IPS-20b (cell line): ENCODE results near the gene CCNK.

Experiments used
- H3K27ac ChIP-seq: one replicate; pipeline ENCODE4 v1.5.1; 2013; ENCODE audit warnings: low read length
- H3K27me3 ChIP-seq: 2 replicates; pipeline ENCODE4 v1.6.1; 2013; ENCODE audit warnings: mild to moderate bottlenecking, low read length, inconsistent platforms; ENCODE audit not compliant: insufficient read depth
- H3K36me3 ChIP-seq: 2 replicates; pipeline ENCODE4 v1.6.1; 2013; ENCODE audit warnings: low read depth, mild to moderate bottlenecking, inconsistent platforms, low read length, moderate library complexity; ENCODE audit not compliant: insufficient read depth
- H3K4me1 ChIP-seq: 2 replicates; pipeline ENCODE4 v1.6.1; 2013; ENCODE audit warnings: mild to moderate bottlenecking, control low read depth, inconsistent platforms, low read length, moderate library complexity; ENCODE audit not compliant: insufficient read depth
- H3K4me3 ChIP-seq: 2 replicates; pipeline ENCODE4 v1.5.1; 2013; ENCODE audit warnings: mild to moderate bottlenecking, low read length, inconsistent platforms
- H3K9ac ChIP-seq: 2 replicates; pipeline ENCODE4 v1.6.1; 2013; ENCODE audit warnings: low read depth, mild to moderate bottlenecking, inconsistent platforms, low read length, moderate library complexity
- H3K9me3 ChIP-seq: 2 replicates; pipeline ENCODE4 v1.6.1; 2013; ENCODE audit warnings: mild to moderate bottlenecking, low read depth, low read length, inconsistent platforms; ENCODE audit not compliant: insufficient read depth

CCNK gene

GRCh38 chr14:99481745-99482099, 513 bp downstream of the CCNK start:
- Histone ChIP-seq H3K4me1 (peaks cover 13% of the 10 kb centered on the region), H3K4me3 (peak overlapping the region; percentile 97), H3K9me3 (no peaks in the 10 kb centered on the region), H3K36me3 (no peaks in the 10 kb centered on the region), H3K27me3 (no peaks in the 10 kb centered on the region), H3K27ac (peak overlapping the region; percentile 61), H3K9ac (peak overlapping the region; percentile 83)

DNA sequence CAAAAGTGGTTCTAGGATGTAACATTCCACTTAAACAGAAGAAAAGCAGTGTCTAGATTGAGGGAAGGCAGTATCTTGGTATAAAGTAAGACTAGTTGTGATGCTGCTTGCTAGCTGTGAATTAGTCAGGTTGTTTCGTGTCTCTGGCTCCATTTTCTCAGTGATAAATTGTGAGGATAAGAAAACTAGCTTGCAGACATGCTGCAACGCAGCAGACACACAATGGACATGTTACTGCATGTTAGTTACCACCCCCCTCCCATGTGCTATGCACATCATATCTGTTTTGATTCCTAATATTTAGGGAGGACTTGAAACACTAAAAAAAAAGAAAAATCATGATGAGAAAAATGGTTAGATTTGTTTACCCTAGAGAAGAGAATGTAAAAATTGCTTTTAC, 2.9 kb downstream of the CCNK start:
- no peak overlapping the region for H3K27ac ChIP-seq
- no peak overlapping the region for H3K9ac ChIP-seq
- H3K27me3 ChIP-seq = no peaks in the 10 kb centered on the region
- H3K4me3 ChIP-seq = no peak overlapping the region
- peaks cover 10% of the 10 kb centered on the region for H3K4me1 ChIP-seq
- H3K9me3 ChIP-seq = no peaks in the 10 kb centered on the region
- H3K36me3 ChIP-seq = no peaks in the 10 kb centered on the region

- no peaks in the 10 kb centered on the region for H3K27me3 ChIP-seq
- no peak overlapping the region for H3K4me3 ChIP-seq
- no peak overlapping the region for H3K27ac ChIP-seq
- H3K4me1 ChIP-seq = peaks cover 2% of the 10 kb centered on the region; the same call in 1 of the 2 replicates
- H3K9ac ChIP-seq = no peak overlapping the region
- peaks cover 81% of the 10 kb centered on the region for H3K36me3 ChIP-seq
- no peaks in the 10 kb centered on the region for H3K9me3 ChIP-seq
These were observed 16.1 kb downstream of the CCNK start for GRCh38 chr14:99497341-99497740.

DNA sequence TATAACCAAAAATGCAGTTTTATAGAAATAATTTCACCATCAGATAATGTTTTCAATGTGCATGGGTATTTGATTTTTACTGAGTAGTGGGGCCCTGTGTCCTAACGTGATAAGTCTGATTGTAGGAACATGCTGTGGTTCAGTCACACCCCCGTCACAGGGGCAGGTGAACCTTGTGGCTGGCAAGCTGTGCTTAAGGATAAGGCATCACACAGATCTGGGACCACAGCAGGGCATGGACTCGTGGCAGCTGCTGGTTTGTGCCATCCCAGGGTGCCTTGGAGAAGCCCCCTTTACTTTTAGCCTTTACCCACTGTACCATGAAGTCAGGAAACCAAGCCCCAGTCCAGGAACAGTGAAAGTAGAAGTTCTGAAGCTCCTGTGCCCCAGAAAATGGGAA, 16.7 kb downstream of the CCNK start:
- Histone ChIP-seq H3K9me3 (no peaks in the 10 kb centered on the region), H3K27ac (no peak overlapping the region), H3K4me3 (no peak overlapping the region), H3K4me1 (peaks cover 5% of the 10 kb centered on the region; the same call in 1 of the 2 replicates), H3K36me3 (peaks cover 81% of the 10 kb centered on the region), H3K27me3 (no peaks in the 10 kb centered on the region), H3K9ac (no peak overlapping the region)

- H3K36me3 ChIP-seq = peaks cover 87% of the 10 kb centered on the region
These were observed 21.8 kb downstream of the CCNK start for GRCh38 chr14:99502989-99503421.

GRCh38 chr14:99503848-99504453, 22.7 kb downstream of the CCNK start:
- H3K4me1 ChIP-seq = peaks cover 12% of the 10 kb centered on the region; the same call in 1 of the 2 replicates
- H3K27ac ChIP-seq = no peak overlapping the region
- H3K9ac ChIP-seq = peak overlapping the region; percentile 18; the same call in 1 of the 2 replicates
- H3K9me3 ChIP-seq = no peaks in the 10 kb centered on the region
- H3K36me3 ChIP-seq = peaks cover 93% of the 10 kb centered on the region
- no peaks in the 10 kb centered on the region for H3K27me3 ChIP-seq
- no peak overlapping the region for H3K4me3 ChIP-seq

More at GRCh38 chr14:99502989-99503421, 21.8 kb downstream of the CCNK start:
- H3K27ac ChIP-seq = no peak overlapping the region
- H3K4me1 ChIP-seq = peaks cover 12% of the 10 kb centered on the region; the same call in 1 of the 2 replicates
- no peak overlapping the region for H3K4me3 ChIP-seq
- no peaks in the 10 kb centered on the region for H3K9me3 ChIP-seq
- H3K9ac ChIP-seq = peak overlapping the region; percentile 18; the same call in 1 of the 2 replicates
- no peaks in the 10 kb centered on the region for H3K27me3 ChIP-seq

DNA sequence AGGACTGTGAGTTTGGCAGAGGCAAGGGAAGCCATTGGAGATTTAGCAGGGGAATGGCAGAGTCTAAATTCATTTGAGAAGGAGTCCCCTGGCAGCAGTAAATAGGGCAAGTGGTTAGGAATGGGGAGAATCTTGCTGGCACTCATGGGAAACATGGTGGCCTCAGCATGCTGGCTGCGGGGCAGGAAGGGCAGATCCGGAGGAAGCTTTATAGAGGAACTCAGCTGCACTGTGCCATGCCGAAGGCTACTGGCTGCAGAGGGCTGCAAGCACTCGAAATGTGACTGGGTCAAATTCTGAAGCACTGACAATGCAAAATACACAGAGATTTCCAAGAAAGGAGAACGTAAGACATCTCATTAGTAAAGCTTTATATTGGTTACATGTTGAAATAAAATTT, 23.9 kb downstream of the CCNK start:
- H3K9me3 ChIP-seq = no peaks in the 10 kb centered on the region
- H3K36me3 ChIP-seq = peaks cover 98% of the 10 kb centered on the region
- H3K27ac ChIP-seq = no peak overlapping the region
- H3K4me1 ChIP-seq = peaks cover 12% of the 10 kb centered on the region; the same call in 1 of the 2 replicates
- H3K27me3 ChIP-seq = no peaks in the 10 kb centered on the region
- no peak overlapping the region for H3K9ac ChIP-seq
- H3K4me3 ChIP-seq = no peak overlapping the region

DNA sequence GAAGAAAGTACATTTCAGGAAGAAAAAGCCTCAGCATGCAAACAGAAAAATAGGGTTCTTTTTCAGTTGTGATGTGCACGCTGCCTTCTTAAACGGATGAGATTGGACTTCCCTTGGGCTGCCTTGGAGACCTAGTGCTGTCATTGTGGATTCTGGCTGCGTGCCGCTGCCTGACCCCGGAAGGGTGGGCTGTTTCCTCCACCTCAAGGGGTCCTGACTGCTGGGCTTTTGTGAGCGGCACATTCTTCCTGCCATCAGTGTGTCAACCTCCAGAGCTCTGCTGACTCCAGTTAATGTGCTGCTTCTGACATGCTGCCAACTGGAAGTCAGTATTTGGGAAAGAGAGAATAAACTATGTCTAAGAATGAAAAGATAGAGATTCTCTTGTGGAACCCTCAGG, 25.1 kb downstream of the CCNK start:
- H3K27me3 ChIP-seq = no peaks in the 10 kb centered on the region
- H3K4me1 ChIP-seq = peaks cover 12% of the 10 kb centered on the region; the same call in 1 of the 2 replicates
- no peaks in the 10 kb centered on the region for H3K9me3 ChIP-seq
- no peak overlapping the region for H3K27ac ChIP-seq
- H3K4me3 ChIP-seq = no peak overlapping the region
- no peak overlapping the region for H3K9ac ChIP-seq
- H3K36me3 ChIP-seq = peaks cover 93% of the 10 kb centered on the region

- Histone ChIP-seq H3K4me3 (no peak overlapping the region), H3K9ac (no peak overlapping the region), H3K36me3 (peaks cover 91% of the 10 kb centered on the region), H3K27me3 (no peaks in the 10 kb centered on the region), H3K9me3 (no peaks in the 10 kb centered on the region), H3K27ac (no peak overlapping the region), H3K4me1 (peaks cover 7% of the 10 kb centered on the region; the same call in 1 of the 2 replicates)
These were observed 26.8 kb downstream of the CCNK start for GRCh38 chr14:99507860-99508640.

DNA sequence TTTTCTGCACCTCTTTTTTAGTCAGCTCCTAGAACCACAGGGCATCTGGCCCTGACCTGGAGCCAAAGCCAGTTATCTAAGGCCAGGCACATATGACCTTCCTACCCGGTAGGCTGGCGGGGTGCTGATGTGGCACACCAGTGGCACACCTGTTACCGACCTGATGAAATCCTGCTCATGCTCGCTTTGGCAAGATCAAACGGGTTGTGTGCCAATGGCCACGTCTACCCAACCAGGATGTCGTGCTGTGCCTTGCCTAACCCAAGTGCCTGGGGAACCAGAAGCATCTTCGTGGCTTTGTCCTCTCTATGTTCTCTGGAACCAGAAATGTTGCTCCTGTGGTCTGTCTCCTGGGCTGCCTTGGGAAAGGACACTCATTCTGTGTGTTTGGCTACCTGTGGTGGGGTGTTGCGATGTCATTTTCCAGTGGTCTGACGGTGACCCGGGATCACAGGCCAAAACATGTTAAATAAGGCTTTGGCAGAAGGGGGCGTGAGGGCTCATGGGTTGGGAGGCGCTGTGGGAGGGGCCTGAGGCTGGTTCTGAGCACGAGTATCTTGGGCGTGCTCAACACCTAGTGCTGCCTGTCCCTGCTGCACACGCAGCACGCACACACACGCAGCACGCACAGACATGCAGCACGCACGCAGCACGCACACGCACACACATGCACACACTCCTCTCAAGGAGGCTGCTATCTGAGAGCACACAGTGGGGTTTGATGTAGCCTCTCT, 27.9 kb downstream of the CCNK start:
- no peaks in the 10 kb centered on the region; the same call in 1 of the 2 replicates for H3K4me1 ChIP-seq
- H3K27me3 ChIP-seq = no peaks in the 10 kb centered on the region
- no peak overlapping the region for H3K4me3 ChIP-seq
- H3K9me3 ChIP-seq = no peaks in the 10 kb centered on the region
- H3K9ac ChIP-seq = no peak overlapping the region
- no peak overlapping the region for H3K27ac ChIP-seq
- H3K36me3 ChIP-seq = peaks cover 82% of the 10 kb centered on the region

GRCh38 chr14:99509871-99510555, 28.8 kb downstream of the CCNK start:
- H3K4me1 ChIP-seq = no peaks in the 10 kb centered on the region
- no peak overlapping the region for H3K4me3 ChIP-seq
- H3K36me3 ChIP-seq = peaks cover 76% of the 10 kb centered on the region
- H3K9me3 ChIP-seq = no peaks in the 10 kb centered on the region
- H3K27ac ChIP-seq = no peak overlapping the region
- H3K27me3 ChIP-seq = no peaks in the 10 kb centered on the region
- no peak overlapping the region for H3K9ac ChIP-seq
